Activated T-helper 1 cell treated with anti-CD3 and anti-CD28 coated beads, Interleukin-12 subunit alpha, Interleukin-12 subunit beta, Interleukin-2, Interleukin-4 antibody, amounts not matched to agents 30 ng/mL and 10 ng/mL and 1 ng/mL, durations not matched to agents 14 hours and 24 hours and 36 hours (primary cell): ENCODE results near the gene HHIPL1. TPM values are rescaled to one million over a fixed set of nuclear protein-coding genes. Genes with fewer than 3 reads are reported as not detected.

ENCODE experiments used
- DNase-seq: peaks from one replicate; pipeline ENCODE4 v3.0.0; 2021; ENCODE audit warnings: low spot score
- H3K27ac Mint-ChIP-seq: one replicate; pipeline ENCODE4 v1.8.0; 2021; ENCODE audit warnings: mild to moderate bottlenecking, mixed read lengths
- H3K27me3 Mint-ChIP-seq: one replicate; pipeline ENCODE4 v1.8.0; 2022; ENCODE audit warnings: mild to moderate bottlenecking, moderate library complexity, mixed read lengths; ENCODE audit not compliant: insufficient read depth
- H3K36me3 Mint-ChIP-seq: one replicate; pipeline ENCODE4 v1.8.0; 2021; ENCODE audit warnings: low read depth, mixed read lengths
- H3K4me1 Mint-ChIP-seq: one replicate; pipeline ENCODE4 v1.8.0; 2021; ENCODE audit warnings: low read depth, mixed read lengths
- H3K4me3 Mint-ChIP-seq: one replicate; pipeline ENCODE4 v1.8.0; 2021; ENCODE audit warnings: mild to moderate bottlenecking, moderate library complexity, mixed read lengths
- H3K9me3 Mint-ChIP-seq: one replicate; pipeline ENCODE4 v1.8.0; 2021; ENCODE audit warnings: mixed read lengths
- intact Hi-C: fragments of 100-400 bp; cut with micrococcal nuclease; formaldehyde crosslinking; loops from one replicate; pipeline ENCODE4 v1.15.1; 2024
- total RNA-seq: library from RNA; stranded (reverse); gene quantifications from 2 replicates; pipeline ENCODE4 v1.2.3, GENCODE V29; 2022

Gene HHIPL1
- total RNA-seq, 1 donor from 2014 or later: not detected

GRCh38 chr14:99662846-99663245, 17.9 kb downstream of the HHIPL1 start:
- no peak overlapping the region for H3K4me3 Mint-ChIP-seq
- no peaks in the 10 kb centered on the region for H3K4me1 Mint-ChIP-seq
- intact Hi-C loops: no loop called here
- H3K9me3 Mint-ChIP-seq: no peaks in the 10 kb centered on the region
- peaks cover 33% of the 10 kb centered on the region for H3K27me3 Mint-ChIP-seq
- no peaks in the 10 kb centered on the region for H3K36me3 Mint-ChIP-seq
- H3K27ac Mint-ChIP-seq: no peak overlapping the region
- no peak for DNase-seq

- intact Hi-C loops: no loop called here
- H3K4me1 Mint-ChIP-seq: no peaks in the 10 kb centered on the region
- no peak overlapping the region for H3K4me3 Mint-ChIP-seq
- peaks cover 26% of the 10 kb centered on the region for H3K27me3 Mint-ChIP-seq
- H3K27ac Mint-ChIP-seq: no peak overlapping the region
- no peak for DNase-seq
- H3K9me3 Mint-ChIP-seq: no peaks in the 10 kb centered on the region
- H3K36me3 Mint-ChIP-seq: no peaks in the 10 kb centered on the region
Measured at GRCh38 chr14:99663386-99664057, 18.6 kb downstream of the HHIPL1 start.

GRCh38 chr14:99664058-99664936, 19.4 kb downstream of the HHIPL1 start:
- peaks cover 22% of the 10 kb centered on the region for H3K27me3 Mint-ChIP-seq
- H3K9me3 Mint-ChIP-seq: no peaks in the 10 kb centered on the region
- no peaks in the 10 kb centered on the region for H3K4me1 Mint-ChIP-seq
- H3K36me3 Mint-ChIP-seq: no peaks in the 10 kb centered on the region
- intact Hi-C loops: no loop called here
- no peak overlapping the region for H3K27ac Mint-ChIP-seq
- H3K4me3 Mint-ChIP-seq: no peak overlapping the region
- no peak for DNase-seq

- H3K36me3 Mint-ChIP-seq: no peaks in the 10 kb centered on the region
- peaks cover 21% of the 10 kb centered on the region for H3K27me3 Mint-ChIP-seq
- H3K4me3 Mint-ChIP-seq: no peak overlapping the region
- no peaks in the 10 kb centered on the region for H3K9me3 Mint-ChIP-seq
- no peak for DNase-seq
- intact Hi-C loops: no loop called here
- no peaks in the 10 kb centered on the region for H3K4me1 Mint-ChIP-seq
- no peak overlapping the region for H3K27ac Mint-ChIP-seq
Measured at GRCh38 chr14:99664937-99665273, 20.0 kb downstream of the HHIPL1 start.

- intact Hi-C loops: no loop called here
- no peak overlapping the region for H3K27ac Mint-ChIP-seq
- no peaks in the 10 kb centered on the region for H3K36me3 Mint-ChIP-seq
- H3K4me3 Mint-ChIP-seq: no peak overlapping the region
- no peaks in the 10 kb centered on the region for H3K9me3 Mint-ChIP-seq
- no peaks in the 10 kb centered on the region for H3K4me1 Mint-ChIP-seq
- DNase-seq: no peak
- peaks cover 11% of the 10 kb centered on the region for H3K27me3 Mint-ChIP-seq
Measured at GRCh38 chr14:99666533-99666932, 21.6 kb downstream of the HHIPL1 start.

- intact Hi-C loops: no loop called here
- no peak overlapping the region for H3K4me3 Mint-ChIP-seq
- H3K36me3 Mint-ChIP-seq: no peaks in the 10 kb centered on the region
- DNase-seq: no peak
- H3K27me3 Mint-ChIP-seq: peaks cover 11% of the 10 kb centered on the region
- H3K27ac Mint-ChIP-seq: no peak overlapping the region
- H3K9me3 Mint-ChIP-seq: no peaks in the 10 kb centered on the region
- no peaks in the 10 kb centered on the region for H3K4me1 Mint-ChIP-seq
Measured at GRCh38 chr14:99667045-99667444, 22.1 kb downstream of the HHIPL1 start.

- Mint-ChIP-seq H3K4me1 (no peaks in the 10 kb centered on the region), H3K27me3 (peaks cover 7% of the 10 kb centered on the region), H3K4me3 (no peak overlapping the region), H3K36me3 (no peaks in the 10 kb centered on the region), H3K27ac (no peak overlapping the region), H3K9me3 (no peaks in the 10 kb centered on the region)
- DNase-seq: no peak
- intact Hi-C loops: no loop called here
Measured at GRCh38 chr14:99667821-99668220, 22.9 kb downstream of the HHIPL1 start.

GRCh38 chr14:99668307-99669295, 23.7 kb downstream of the HHIPL1 start:
- no peak for DNase-seq
- intact Hi-C loops: no loop called here
- Mint-ChIP-seq H3K9me3 (no peaks in the 10 kb centered on the region), H3K27me3 (peaks cover 4% of the 10 kb centered on the region), H3K27ac (no peak overlapping the region), H3K36me3 (no peaks in the 10 kb centered on the region), H3K4me1 (no peaks in the 10 kb centered on the region), H3K4me3 (no peak overlapping the region)

GRCh38 chr14:99670361-99671234, 25.7 kb downstream of the HHIPL1 start:
- no peak for DNase-seq
- Mint-ChIP-seq H3K27ac (no peak overlapping the region), H3K27me3 (peaks cover 4% of the 10 kb centered on the region)

GRCh38 chr14:99671235-99672224, 26.6 kb downstream of the HHIPL1 start:
- H3K9me3 Mint-ChIP-seq: no peaks in the 10 kb centered on the region
- H3K4me1 Mint-ChIP-seq: no peaks in the 10 kb centered on the region
- H3K4me3 Mint-ChIP-seq: no peak overlapping the region
- intact Hi-C loops: no loop called here
- no peak overlapping the region for H3K27ac Mint-ChIP-seq
- H3K27me3 Mint-ChIP-seq: peaks cover 4% of the 10 kb centered on the region
- no peak for DNase-seq
- H3K36me3 Mint-ChIP-seq: no peaks in the 10 kb centered on the region

More at GRCh38 chr14:99670361-99671234, 25.7 kb downstream of the HHIPL1 start:
- Mint-ChIP-seq H3K4me1 (no peaks in the 10 kb centered on the region), H3K36me3 (no peaks in the 10 kb centered on the region), H3K4me3 (no peak overlapping the region), H3K9me3 (no peaks in the 10 kb centered on the region)
- intact Hi-C loops: no loop called here

- intact Hi-C loops: no loop called here
- H3K4me1 Mint-ChIP-seq: no peaks in the 10 kb centered on the region
- DNase-seq: no peak
- H3K4me3 Mint-ChIP-seq: no peak overlapping the region
- no peak overlapping the region for H3K27ac Mint-ChIP-seq
- H3K27me3 Mint-ChIP-seq: peaks cover 4% of the 10 kb centered on the region
- H3K9me3 Mint-ChIP-seq: no peaks in the 10 kb centered on the region
- H3K36me3 Mint-ChIP-seq: no peaks in the 10 kb centered on the region
Measured at GRCh38 chr14:99672506-99673304, 27.8 kb downstream of the HHIPL1 start.
